ENCODE results near the gene PPP6R2.

DNA sequence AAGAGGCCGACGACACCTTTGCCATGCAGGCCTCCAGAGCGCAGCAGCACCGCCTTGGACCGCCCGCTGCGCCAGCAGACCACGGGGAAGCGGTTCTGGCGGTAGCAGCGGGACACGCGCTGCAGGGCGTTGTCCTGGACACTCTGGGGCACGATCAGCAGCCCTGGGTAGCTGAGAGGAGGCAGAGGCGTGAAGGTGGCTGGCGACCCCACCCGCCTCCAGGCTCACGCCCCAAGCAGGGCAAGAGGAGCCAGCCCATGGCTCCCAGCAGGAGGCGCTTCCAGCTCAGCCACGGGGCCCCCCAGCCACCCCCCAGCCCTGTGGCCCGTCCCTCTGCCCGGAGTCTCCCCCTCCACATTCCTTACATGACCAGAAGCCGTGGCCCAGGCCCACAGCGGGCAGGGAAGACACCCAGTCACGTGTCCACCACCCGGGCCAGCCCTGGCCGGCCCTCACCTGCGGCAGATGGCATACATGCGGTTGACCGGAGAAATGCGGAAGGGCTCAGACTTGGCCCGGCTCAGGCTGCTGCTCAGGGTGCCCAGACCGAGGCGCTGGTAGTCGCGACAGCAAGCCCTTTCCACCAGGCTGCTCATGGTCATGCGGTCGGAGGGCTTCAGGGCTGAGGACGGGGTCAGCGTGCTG is 116.5 kb downstream of the PPP6R2 start:
- TF ChIP-seq, protein P1, sequence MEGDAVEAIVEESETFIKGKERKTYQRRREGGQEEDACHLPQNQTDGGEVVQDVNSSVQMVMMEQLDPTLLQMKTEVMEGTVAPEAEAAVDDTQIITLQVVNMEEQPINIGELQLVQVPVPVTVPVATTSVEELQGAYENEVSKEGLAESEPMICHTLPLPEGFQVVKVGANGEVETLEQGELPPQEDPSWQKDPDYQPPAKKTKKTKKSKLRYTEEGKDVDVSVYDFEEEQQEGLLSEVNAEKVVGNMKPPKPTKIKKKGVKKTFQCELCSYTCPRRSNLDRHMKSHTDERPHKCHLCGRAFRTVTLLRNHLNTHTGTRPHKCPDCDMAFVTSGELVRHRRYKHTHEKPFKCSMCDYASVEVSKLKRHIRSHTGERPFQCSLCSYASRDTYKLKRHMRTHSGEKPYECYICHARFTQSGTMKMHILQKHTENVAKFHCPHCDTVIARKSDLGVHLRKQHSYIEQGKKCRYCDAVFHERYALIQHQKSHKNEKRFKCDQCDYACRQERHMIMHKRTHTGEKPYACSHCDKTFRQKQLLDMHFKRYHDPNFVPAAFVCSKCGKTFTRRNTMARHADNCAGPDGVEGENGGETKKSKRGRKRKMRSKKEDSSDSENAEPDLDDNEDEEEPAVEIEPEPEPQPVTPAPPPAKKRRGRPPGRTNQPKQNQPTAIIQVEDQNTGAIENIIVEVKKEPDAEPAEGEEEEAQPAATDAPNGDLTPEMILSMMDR (IDR thresholded peaks at IDR 0.05): no peak
- TF ChIP-seq POLR2A (IDR thresholded peaks at IDR 0.05): no peak
